Measurements from ENCODE around the gene SLC25A2. TPM values are rescaled to one million over a fixed set of nuclear protein-coding genes. Genes with fewer than 3 reads are reported as not detected.
"Not testable (repeated sequence)": the region's sequence is repeated elsewhere in the genome, so short reads cannot be mapped to it uniquely, and the experiment has no call there.

Gene SLC25A2
- total RNA-seq = 0.66 TPM in 1 of 2 replicates, not detected in the other
- not detected in 2 replicates for polyA plus RNA-seq
- polyA plus RNA-seq (2012) = not detected in 2 replicates
- polyA minus RNA-seq (ENCODE audit: low replicate concordance) = not detected in 2 replicates

DNA sequence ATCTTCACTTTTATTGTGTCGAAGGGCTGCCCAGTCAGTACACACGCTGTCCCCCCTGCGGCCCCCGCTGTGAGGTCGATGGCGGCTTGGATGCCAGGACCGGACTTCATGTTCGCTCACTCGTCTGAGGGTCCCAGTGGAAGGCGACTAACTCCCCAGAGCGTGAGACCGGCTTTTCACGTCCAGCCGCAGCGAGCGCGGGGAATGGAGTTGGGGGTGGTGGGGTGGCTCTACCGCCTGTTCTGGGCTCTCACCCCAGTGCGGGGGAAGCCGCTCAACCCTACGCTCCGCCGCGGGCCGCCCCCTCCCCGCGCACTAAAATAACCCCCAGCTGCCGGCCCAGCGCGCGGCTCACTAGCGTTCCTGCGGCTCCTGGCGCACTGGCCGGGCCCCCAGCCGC lies at the start of gene SLC25A2:
Gene SLC25A2, minus strand, starts transcription at position 294 of the 400 bp plus-strand sequence. Its CDS starts 184 bp downstream, at position 110.
- Histone ChIP-seq H3K9ac (ENCODE audit: insufficient read depth, low read length) (no peak within 1 kb of the TSS), H4K20me1 (ENCODE audit: control insufficient read depth, extremely low read depth, insufficient read depth, low read length) (no peaks in the 10 kb centered on the region), H3K79me2 (ENCODE audit: control insufficient read depth, insufficient read depth, low read length) (no peaks in the 10 kb centered on the region), H3K4me3 (replicated peaks in 1 of 4; ENCODE audit: control extremely low read depth in 1 of 4, insufficient read depth in 1 of 4, low read depth in 3 of 4, low read length in 4 of 4) (no peak within 1 kb of the TSS), H3K9me3 (ENCODE audit: control insufficient read depth, insufficient read depth, low read depth, low read length) (no peaks in the 10 kb centered on the region), H3K4me2 (ENCODE audit: extremely low read depth, insufficient read depth, low read length) (no peak within 1 kb of the TSS), H3K4me1 (ENCODE audit: control insufficient read depth, extremely low read depth, insufficient read depth, low read length) (no peaks in the 10 kb centered on the region), H3K27ac (ENCODE audit: insufficient read depth, low read length) (no peak within 1 kb of the TSS), H3K36me3 (ENCODE audit: control insufficient read depth, insufficient read depth, low read length) (no peaks in the 10 kb centered on the region), H2AFZ (ENCODE audit: low read length) (no peak within 1 kb of the TSS), H3K27me3 (ENCODE audit: control insufficient read depth, insufficient read depth, low read length) (no peaks in the 10 kb centered on the region)
- DNase-seq (ENCODE audit: low read depth in 2 of 2) = no peak
- TF ChIP-seq EZH2 (IDR thresholded peaks at IDR 0.05; ENCODE audit: low read length, missing control alignments) = no peak
- TF ChIP-seq, protein P1, sequence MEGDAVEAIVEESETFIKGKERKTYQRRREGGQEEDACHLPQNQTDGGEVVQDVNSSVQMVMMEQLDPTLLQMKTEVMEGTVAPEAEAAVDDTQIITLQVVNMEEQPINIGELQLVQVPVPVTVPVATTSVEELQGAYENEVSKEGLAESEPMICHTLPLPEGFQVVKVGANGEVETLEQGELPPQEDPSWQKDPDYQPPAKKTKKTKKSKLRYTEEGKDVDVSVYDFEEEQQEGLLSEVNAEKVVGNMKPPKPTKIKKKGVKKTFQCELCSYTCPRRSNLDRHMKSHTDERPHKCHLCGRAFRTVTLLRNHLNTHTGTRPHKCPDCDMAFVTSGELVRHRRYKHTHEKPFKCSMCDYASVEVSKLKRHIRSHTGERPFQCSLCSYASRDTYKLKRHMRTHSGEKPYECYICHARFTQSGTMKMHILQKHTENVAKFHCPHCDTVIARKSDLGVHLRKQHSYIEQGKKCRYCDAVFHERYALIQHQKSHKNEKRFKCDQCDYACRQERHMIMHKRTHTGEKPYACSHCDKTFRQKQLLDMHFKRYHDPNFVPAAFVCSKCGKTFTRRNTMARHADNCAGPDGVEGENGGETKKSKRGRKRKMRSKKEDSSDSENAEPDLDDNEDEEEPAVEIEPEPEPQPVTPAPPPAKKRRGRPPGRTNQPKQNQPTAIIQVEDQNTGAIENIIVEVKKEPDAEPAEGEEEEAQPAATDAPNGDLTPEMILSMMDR (conservative IDR thresholded peaks at IDR 0.05 in 1 of 2, IDR thresholded peaks at IDR 0.05 in 1 of 2; ENCODE audit: low read depth in 1 of 2, low read length in 2 of 2) = no peak

DNA sequence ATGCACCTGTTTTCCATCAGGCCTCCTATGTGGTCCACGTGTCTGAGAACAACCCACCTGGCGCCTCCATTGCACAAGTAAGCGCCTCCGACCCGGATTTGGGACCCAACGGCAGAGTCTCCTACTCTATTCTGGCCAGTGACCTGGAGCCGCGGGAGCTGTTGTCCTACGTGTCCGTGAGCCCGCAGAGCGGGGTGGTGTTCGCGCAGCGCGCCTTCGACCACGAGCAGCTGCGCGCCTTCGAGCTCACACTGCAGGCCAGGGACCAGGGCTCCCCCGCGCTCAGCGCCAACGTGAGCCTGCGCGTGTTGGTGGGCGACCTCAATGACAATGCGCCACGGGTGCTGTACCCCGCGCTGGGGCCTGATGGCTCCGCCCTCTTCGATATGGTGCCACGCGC lies 47.7 kb upstream of the SLC25A2 start:
- Histone ChIP-seq H3K4me3 (replicated peaks in 1 of 4; ENCODE audit: control extremely low read depth in 1 of 4, insufficient read depth in 1 of 4, low read depth in 3 of 4, low read length in 4 of 4) (no peak overlapping the region), H2AFZ (ENCODE audit: low read length) (no peak overlapping the region), H3K27ac (ENCODE audit: insufficient read depth, low read length) (no peak overlapping the region), H3K9me3 (ENCODE audit: control insufficient read depth, insufficient read depth, low read depth, low read length) (no peaks in the 10 kb centered on the region), H3K79me2 (ENCODE audit: control insufficient read depth, insufficient read depth, low read length) (no peaks in the 10 kb centered on the region), H3K4me2 (ENCODE audit: extremely low read depth, insufficient read depth, low read length) (no peak overlapping the region), H3K9ac (ENCODE audit: insufficient read depth, low read length) (no peak overlapping the region), H3K36me3 (ENCODE audit: control insufficient read depth, insufficient read depth, low read length) (no peaks in the 10 kb centered on the region), H4K20me1 (ENCODE audit: control insufficient read depth, extremely low read depth, insufficient read depth, low read length) (no peaks in the 10 kb centered on the region), H3K27me3 (ENCODE audit: control insufficient read depth, insufficient read depth, low read length) (peaks cover 10% of the 10 kb centered on the region), H3K4me1 (ENCODE audit: control insufficient read depth, extremely low read depth, insufficient read depth, low read length) (no peaks in the 10 kb centered on the region)
- DNase-seq (ENCODE audit: low read depth in 2 of 2) = no peak
- TF ChIP-seq, protein P1 (conservative IDR thresholded peaks at IDR 0.05 in 1 of 2, IDR thresholded peaks at IDR 0.05 in 1 of 2; ENCODE audit: low read depth in 1 of 2, low read length in 2 of 2) = no peak
- TF ChIP-seq EZH2 (IDR thresholded peaks at IDR 0.05; ENCODE audit: low read length, missing control alignments) = no peak

DNA sequence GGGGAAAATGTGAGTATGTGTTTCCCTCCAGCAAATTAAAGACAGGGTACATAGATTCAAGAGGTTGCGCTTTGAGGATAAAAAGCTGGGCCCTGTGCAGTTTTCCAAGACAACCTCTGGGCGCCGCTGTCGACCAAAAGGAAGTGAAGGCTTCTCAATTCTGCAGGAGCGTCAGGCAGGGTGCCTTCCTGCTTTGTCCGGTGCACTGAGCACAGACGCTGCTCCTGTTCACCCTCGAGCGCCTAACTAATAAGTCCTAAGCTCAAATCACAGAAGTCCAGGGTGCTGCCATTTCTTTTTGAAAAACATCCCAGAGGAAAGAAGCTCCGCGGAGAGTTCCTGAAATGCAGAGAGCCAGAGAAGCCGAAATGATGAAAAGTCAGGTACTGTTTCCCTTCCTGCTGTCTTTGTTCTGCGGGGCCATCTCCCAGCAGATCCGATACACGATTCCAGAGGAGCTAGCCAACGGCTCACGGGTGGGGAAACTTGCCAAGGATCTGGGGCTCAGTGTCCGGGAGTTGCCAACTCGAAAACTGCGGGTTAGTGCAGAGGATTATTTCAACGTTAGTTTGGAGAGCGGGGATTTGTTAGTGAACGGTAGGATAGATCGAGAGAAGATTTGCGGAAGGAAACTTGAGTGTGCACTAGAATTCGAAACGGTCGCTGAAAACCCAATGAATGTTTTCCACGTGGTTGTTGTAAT lies 46.2 kb upstream of the SLC25A2 start, which contains the start of gene PCDHGB1:
Gene PCDHGB1, plus strand, starts transcription at position 183 of the 703 bp plus-strand sequence. Its CDS starts 162 bp downstream, at position 345.
- H3K27ac ChIP-seq (ENCODE audit: insufficient read depth, low read length) = no peak within 1 kb of the TSS
- H3K4me3 ChIP-seq (replicated peaks in 1 of 4; ENCODE audit: control extremely low read depth in 1 of 4, insufficient read depth in 1 of 4, low read depth in 3 of 4, low read length in 4 of 4) = peak within 1 kb of the TSS; percentile 21 to 50 (median 38)
- peak within 1 kb of the TSS; percentile 45 for H3K4me2 ChIP-seq (ENCODE audit: extremely low read depth, insufficient read depth, low read length)
- H3K9me3 ChIP-seq (ENCODE audit: control insufficient read depth, insufficient read depth, low read depth, low read length) = no peaks in the 10 kb centered on the region
- peaks cover 13% of the 10 kb centered on the region for H3K27me3 ChIP-seq (ENCODE audit: control insufficient read depth, insufficient read depth, low read length)
- H3K36me3 ChIP-seq (ENCODE audit: control insufficient read depth, insufficient read depth, low read length) = no peaks in the 10 kb centered on the region
- H4K20me1 ChIP-seq (ENCODE audit: control insufficient read depth, extremely low read depth, insufficient read depth, low read length) = no peaks in the 10 kb centered on the region
- peak; percentile 60 to 64 for DNase-seq (ENCODE audit: low read depth in 2 of 2)
- TF ChIP-seq, protein P1 (conservative IDR thresholded peaks at IDR 0.05 in 1 of 2, IDR thresholded peaks at IDR 0.05 in 1 of 2; ENCODE audit: low read depth in 1 of 2, low read length in 2 of 2) = peak; percentile 53 to 60
- no peak for TF ChIP-seq EZH2 (IDR thresholded peaks at IDR 0.05; ENCODE audit: low read length, missing control alignments)
- H3K4me1 ChIP-seq (ENCODE audit: control insufficient read depth, extremely low read depth, insufficient read depth, low read length) = no peaks in the 10 kb centered on the region
- H2AFZ ChIP-seq (ENCODE audit: low read length) = peak within 1 kb of the TSS; percentile 22
- no peaks in the 10 kb centered on the region for H3K79me2 ChIP-seq (ENCODE audit: control insufficient read depth, insufficient read depth, low read length)
- H3K9ac ChIP-seq (ENCODE audit: insufficient read depth, low read length) = no peak within 1 kb of the TSS

DNA sequence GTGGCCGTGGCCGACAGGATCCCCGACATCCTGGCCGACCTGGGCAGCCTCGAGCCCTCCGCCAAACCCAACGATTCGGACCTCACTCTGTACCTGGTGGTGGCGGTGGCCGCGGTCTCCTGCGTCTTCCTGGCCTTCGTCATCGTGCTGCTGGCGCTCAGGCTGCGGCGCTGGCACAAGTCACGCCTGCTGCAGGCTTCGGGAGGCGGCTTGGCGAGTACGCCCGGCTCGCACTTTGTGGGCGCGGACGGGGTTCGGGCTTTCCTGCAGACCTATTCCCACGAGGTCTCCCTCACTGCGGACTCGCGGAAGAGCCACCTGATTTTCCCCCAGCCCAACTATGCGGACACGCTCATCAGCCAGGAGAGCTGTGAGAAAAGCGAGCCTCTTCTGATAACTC lies 42.2 kb upstream of the SLC25A2 start:
- H3K4me1 ChIP-seq (ENCODE audit: control insufficient read depth, extremely low read depth, insufficient read depth, low read length); H4K20me1 ChIP-seq (ENCODE audit: control insufficient read depth, extremely low read depth, insufficient read depth, low read length); H3K9me3 ChIP-seq (ENCODE audit: control insufficient read depth, insufficient read depth, low read depth, low read length); H2AFZ ChIP-seq (ENCODE audit: low read length); H3K9ac ChIP-seq (ENCODE audit: insufficient read depth, low read length); H3K36me3 ChIP-seq (ENCODE audit: control insufficient read depth, insufficient read depth, low read length); H3K4me3 ChIP-seq (replicated peaks in 1 of 4; ENCODE audit: control extremely low read depth in 1 of 4, insufficient read depth in 1 of 4, low read depth in 3 of 4, low read length in 4 of 4); H3K79me2 ChIP-seq (ENCODE audit: control insufficient read depth, insufficient read depth, low read length); H3K4me2 ChIP-seq (ENCODE audit: extremely low read depth, insufficient read depth, low read length); DNase-seq (ENCODE audit: low read depth in 2 of 2); H3K27ac ChIP-seq (ENCODE audit: insufficient read depth, low read length): not testable (repeated sequence)
- peaks cover 10% of the 10 kb centered on the region for H3K27me3 ChIP-seq (ENCODE audit: control insufficient read depth, insufficient read depth, low read length)
